B cell (primary cell): Measurements from ENCODE around the gene SLCO3A1. TPM values are rescaled to one million over a fixed set of nuclear protein-coding genes. Genes with fewer than 3 reads are reported as not detected.

Experiments
- ATAC-seq: fragments of 200-7000 bp; cut with Tn5 transposase; one replicate; pipeline ENCODE4 v1.10.0; 2021; ENCODE audit warnings: low read depth, mild to moderate bottlenecking, moderate number of reproducible peaks, moderate library complexity
- CTCF ChIA-PET: fragments of 350-600 bp; sonication (Branson Sonifier 250); formaldehyde crosslinking; loops from one replicate; lab custom pipeline; 2021; ENCODE audit warnings: antibody characterized with exemption, inconsistent platforms; lab: Charles Lee
- POLR2A ChIA-PET: fragments of 350-600 bp; sonication (Branson Sonifier 250); formaldehyde crosslinking; loops from one replicate; lab custom pipeline; 2021; ENCODE audit warnings: antibody characterized with exemption; lab: Charles Lee
- DNase-seq: peaks from one replicate; pipeline ENCODE4 v3.0.0; 2013
- H2AFZ ChIP-seq: 2 replicates; pipeline ENCODE4 v1.6.1; 2012; ENCODE audit warnings: mild to moderate bottlenecking, low read depth, low read length; ENCODE audit not compliant: insufficient read depth, poor library complexity, severe bottlenecking
- H3K27ac ChIP-seq, 2 donors: 1 replicate in 1 of 2; 2 replicates in 1 of 2; pipeline ENCODE4 v1.5.1; 2012 to 2013; ENCODE audit warnings: low read length in 2 of 2, mild to moderate bottlenecking in 2 of 2, moderate library complexity in 1 of 2
- H3K27me3 ChIP-seq, 4 experiments: fragments of 200-600 bp in 1 of 4; sonication (generic) in 1 of 4; replicated peaks in 1 of 4; 1 replicate in 2 of 4; 2 replicates in 2 of 4; pipeline versions ENCODE4 v1.6.1 to v1.7.0; 2013 to 2016; ENCODE audit warnings: low read length in 3 of 4, mild to moderate bottlenecking in 2 of 4, mixed read lengths in 1 of 4, moderate library complexity in 1 of 4; ENCODE audit not compliant: insufficient read depth in 4 of 4, control insufficient read depth in 3 of 4; ENCODE audit errors: control extremely low read depth in 1 of 4
- H3K36me3 ChIP-seq, 2 experiments: replicated peaks in 1 of 2; 1 replicate in 1 of 2; 2 replicates in 1 of 2; pipeline versions ENCODE4 v1.6.1 to v1.7.1; 2013; ENCODE audit warnings: low read length in 1 of 2; ENCODE audit not compliant: insufficient read depth in 2 of 2, control insufficient read depth in 1 of 2; ENCODE audit errors: control extremely low read depth in 1 of 2, extremely low read depth in 1 of 2
- H3K4me1 ChIP-seq, 2 donors: fragments of 200-600 bp in 1 of 2; sonication (generic) in 1 of 2; 1 replicate in 1 of 2; 2 replicates in 1 of 2; pipeline versions ENCODE4 v1.5.1 to v1.6.1; 2013 to 2017; ENCODE audit warnings: low read length in 2 of 2; ENCODE audit not compliant: control insufficient read depth in 2 of 2, insufficient read depth in 2 of 2
- H3K4me2 ChIP-seq: replicated peaks from 2 replicates; pipeline ENCODE3; 2012; ENCODE audit warnings: mild to moderate bottlenecking, low read depth, low read length; ENCODE audit not compliant: poor library complexity, severe bottlenecking
- H3K4me3 ChIP-seq, 5 experiments: fragments of 200-600 bp in 1 of 5; sonication (generic) in 1 of 5; 1 replicate in 3 of 5; 2 replicates in 2 of 5; pipeline versions ENCODE4 v1.5.1 to v1.7.0; 2011 to 2016; ENCODE audit warnings: low read length in 4 of 5, mild to moderate bottlenecking in 4 of 5, low read depth in 2 of 5, control low read depth in 1 of 5, moderate library complexity in 1 of 5; ENCODE audit not compliant: insufficient read depth in 1 of 5; ENCODE audit errors: control extremely low read depth in 1 of 5, extremely low read depth in 1 of 5
- H3K79me2 ChIP-seq: fragments of 200-600 bp; sonication (generic); one replicate; pipeline ENCODE4 v1.6.0; 2016; ENCODE audit warnings: low read length; ENCODE audit not compliant: control insufficient read depth, insufficient read depth
- H3K9ac ChIP-seq: fragments of 200-600 bp; sonication (generic); 2 replicates; pipeline ENCODE4 v1.6.1; 2017; ENCODE audit warnings: mild to moderate bottlenecking, low read length, moderate library complexity
- H3K9me3 ChIP-seq, 3 donors: one replicate each; pipeline versions ENCODE4 v1.6.1 to v1.7.1; 2013; ENCODE audit warnings: low read length in 2 of 3; ENCODE audit not compliant: control insufficient read depth in 2 of 3, insufficient read depth in 1 of 3; ENCODE audit errors: control extremely low read depth in 1 of 3
- H4K20me1 ChIP-seq: 2 replicates; pipeline ENCODE4 v1.6.0; 2012; ENCODE audit warnings: mild to moderate bottlenecking, low read length; ENCODE audit not compliant: insufficient read depth, control insufficient read depth, poor library complexity, severe bottlenecking
- H3K27ac Mint-ChIP-seq: one replicate; pipeline ENCODE4 v1.8.0; 2021; ENCODE audit warnings: mixed read lengths
- H3K27me3 Mint-ChIP-seq: one replicate; pipeline ENCODE4 v1.8.0; 2021; ENCODE audit warnings: mixed read lengths
- H3K4me1 Mint-ChIP-seq: one replicate; pipeline ENCODE4 v1.8.0; 2021; ENCODE audit warnings: mixed read lengths
- H3K4me3 Mint-ChIP-seq: one replicate; pipeline ENCODE4 v1.8.0; 2021; ENCODE audit warnings: mixed read lengths
- H3K9me3 Mint-ChIP-seq: one replicate; pipeline ENCODE4 v1.8.0; 2022; ENCODE audit warnings: mixed read lengths; ENCODE audit not compliant: insufficient read depth
- EZH2 ChIP-seq: IDR thresholded peaks from 2 replicates; pipeline ENCODE4 v1.6.1; 2012; ENCODE audit warnings: borderline replicate concordance, low read depth, mild to moderate bottlenecking, moderate library complexity, low read length; ENCODE audit not compliant: insufficient read depth, poor library complexity, severe bottlenecking
- WGBS: methylation state at CpG from one replicate; pipeline ENCODE4 v1.1.5; 2013; ENCODE audit warnings: missing lambda C conversion rate; ENCODE audit not compliant: insufficient coverage; 5-methylcytosine and 5-hydroxymethylcytosine counted together
- intact Hi-C: fragments of 100-400 bp; cut with micrococcal nuclease; formaldehyde crosslinking; loops from one replicate; pipeline ENCODE4 v1.10.0; 2022
- polyA plus RNA-seq: library from polyadenylated mRNA; depleted of rRNA; stranded (reverse); fragments of >200 nt; gene quantifications from 2 replicates; pipeline ENCODE4 v1.2.3, GENCODE V29; 2012
- total RNA-seq, 2 donors: library from RNA; stranded (reverse); fragments of 120-200 nt in 1 of 2; gene quantifications; 1 replicate in 1 of 2; 2 replicates in 1 of 2; pipeline versions ENCODE4 v1.2.3 to v1.2.4, GENCODE V29; 2013 to 2022
- TF ChIP-seq, protein P1 (sequence below): fragments of 200-600 bp; IDR thresholded peaks from one replicate; pipeline ENCODE4 v1.8.0; 2022; ENCODE audit warnings: antibody characterized with exemption, mild to moderate bottlenecking

Gene SLCO3A1
- total and polyA plus RNA-seq, 2 donors (not counting 1 experiment from before 2014, with no cell fraction given) = 0.99 to 2.3 TPM

GRCh38 chr15:91913560-91913959 is 60.1 kb downstream of the SLCO3A1 start:
- no peak for DNase-seq
- CTCF ChIA-PET = no interaction called here
- no peak overlapping the region for H3K4me3 Mint-ChIP-seq
- WGBS = 89% methylated on average over 5 of the region's 6 CpGs
- no peak overlapping the region for H3K4me2 ChIP-seq
- POLR2A ChIA-PET = no interaction called here
- no peaks in the 10 kb centered on the region for H3K9me3 Mint-ChIP-seq
- intact Hi-C loops = no loop called here
- no peaks in the 10 kb centered on the region for H3K9me3 ChIP-seq
- no peak overlapping the region for H2AFZ ChIP-seq
- H3K36me3 ChIP-seq = no peaks in the 10 kb centered on the region
- no peak for ATAC-seq
- no peaks in the 10 kb centered on the region for H3K27me3 Mint-ChIP-seq
- H4K20me1 ChIP-seq = no peaks in the 10 kb centered on the region
- no peaks in the 10 kb centered on the region for H3K4me1 Mint-ChIP-seq
- H3K4me1 ChIP-seq = no peaks in the 10 kb centered on the region
- no peak overlapping the region for H3K4me3 ChIP-seq
- H3K9ac ChIP-seq = no peak overlapping the region
- no peak overlapping the region for H3K27ac ChIP-seq
- no peak overlapping the region for H3K27ac Mint-ChIP-seq
- no peak for TF ChIP-seq EZH2
- TF ChIP-seq, protein P1, sequence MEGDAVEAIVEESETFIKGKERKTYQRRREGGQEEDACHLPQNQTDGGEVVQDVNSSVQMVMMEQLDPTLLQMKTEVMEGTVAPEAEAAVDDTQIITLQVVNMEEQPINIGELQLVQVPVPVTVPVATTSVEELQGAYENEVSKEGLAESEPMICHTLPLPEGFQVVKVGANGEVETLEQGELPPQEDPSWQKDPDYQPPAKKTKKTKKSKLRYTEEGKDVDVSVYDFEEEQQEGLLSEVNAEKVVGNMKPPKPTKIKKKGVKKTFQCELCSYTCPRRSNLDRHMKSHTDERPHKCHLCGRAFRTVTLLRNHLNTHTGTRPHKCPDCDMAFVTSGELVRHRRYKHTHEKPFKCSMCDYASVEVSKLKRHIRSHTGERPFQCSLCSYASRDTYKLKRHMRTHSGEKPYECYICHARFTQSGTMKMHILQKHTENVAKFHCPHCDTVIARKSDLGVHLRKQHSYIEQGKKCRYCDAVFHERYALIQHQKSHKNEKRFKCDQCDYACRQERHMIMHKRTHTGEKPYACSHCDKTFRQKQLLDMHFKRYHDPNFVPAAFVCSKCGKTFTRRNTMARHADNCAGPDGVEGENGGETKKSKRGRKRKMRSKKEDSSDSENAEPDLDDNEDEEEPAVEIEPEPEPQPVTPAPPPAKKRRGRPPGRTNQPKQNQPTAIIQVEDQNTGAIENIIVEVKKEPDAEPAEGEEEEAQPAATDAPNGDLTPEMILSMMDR = no peak
- peaks cover 0 to 2% (median 0%) of the 10 kb centered on the region in 4 experiments for H3K27me3 ChIP-seq
- no peaks in the 10 kb centered on the region for H3K79me2 ChIP-seq

- H3K79me2 ChIP-seq = no peaks in the 10 kb centered on the region
- H3K36me3 ChIP-seq = no peaks in the 10 kb centered on the region
- no peaks in the 10 kb centered on the region for H3K4me1 ChIP-seq
- peaks cover 0 to 2% (median 0%) of the 10 kb centered on the region in 4 experiments for H3K27me3 ChIP-seq
- DNase-seq (no peak), ATAC-seq (no peak)
- no peak overlapping the region for H3K9ac ChIP-seq
- intact Hi-C loops = no loop called here
- no peaks in the 10 kb centered on the region for H3K27me3 Mint-ChIP-seq
- 96% methylated on average over 10 of the region's 10 CpGs for WGBS
- no peaks in the 10 kb centered on the region for H3K9me3 Mint-ChIP-seq
- H3K9me3 ChIP-seq = no peaks in the 10 kb centered on the region
- no peak overlapping the region for H3K4me3 Mint-ChIP-seq
- no peak overlapping the region for H3K4me2 ChIP-seq
- no peak overlapping the region for H2AFZ ChIP-seq
- POLR2A ChIA-PET = no interaction called here
- CTCF ChIA-PET = no interaction called here
- TF ChIP-seq, protein P1 = no peak
- TF ChIP-seq EZH2 = no peak
- H4K20me1 ChIP-seq = no peaks in the 10 kb centered on the region
- no peak overlapping the region for H3K4me3 ChIP-seq
- H3K27ac Mint-ChIP-seq = no peak overlapping the region
- no peaks in the 10 kb centered on the region for H3K4me1 Mint-ChIP-seq
- no peak overlapping the region for H3K27ac ChIP-seq
Observed at GRCh38 chr15:91915576-91915975, 62.1 kb downstream of the SLCO3A1 start.
